Trophoblast cell (in vitro differentiated cells and primary cell): ENCODE data around the gene TCEANC2.

ENCODE experiments used
- DNase-seq, 2 donors: peaks; one replicate each; pipeline ENCODE4 v3.0.0-alpha.2; 2016
- H2AFZ ChIP-seq: 2 replicates; pipeline ENCODE4 v1.6.1; 2013; ENCODE audit warnings: low read length, moderate library complexity, mild to moderate bottlenecking; ENCODE audit not compliant: insufficient read depth, poor library complexity
- H2AK5ac ChIP-seq: 2 replicates; pipeline ENCODE4 v1.6.1; 2013; ENCODE audit warnings: mild to moderate bottlenecking, low read length
- H2BK120ac ChIP-seq: 2 replicates; pipeline ENCODE4 v1.6.1; 2013; ENCODE audit warnings: low read length, mild to moderate bottlenecking, moderate library complexity; ENCODE audit not compliant: insufficient read depth, poor library complexity
- H2BK12ac ChIP-seq: 2 replicates; pipeline ENCODE4 v1.6.1; 2013; ENCODE audit warnings: mild to moderate bottlenecking, low read length, moderate library complexity
- H2BK5ac ChIP-seq: 2 replicates; pipeline ENCODE4 v1.6.1; 2013; ENCODE audit warnings: low read length, low read depth, moderate library complexity, mild to moderate bottlenecking; ENCODE audit not compliant: poor library complexity
- H3K14ac ChIP-seq: 2 replicates; pipeline ENCODE4 v1.6.1; 2013; ENCODE audit warnings: mild to moderate bottlenecking, low read length
- H3K18ac ChIP-seq: 2 replicates; pipeline ENCODE4 v1.6.1; 2013; ENCODE audit warnings: mild to moderate bottlenecking, low read length
- H3K23ac ChIP-seq: 2 replicates; pipeline ENCODE4 v1.6.1; 2013; ENCODE audit warnings: low read length
- H3K27ac ChIP-seq: 2 replicates; pipeline ENCODE4 v1.5.1; 2013; ENCODE audit warnings: low read depth, mild to moderate bottlenecking, inconsistent platforms, low read length, moderate library complexity
- H3K27me3 ChIP-seq: 2 replicates; pipeline ENCODE4 v1.6.1; 2013; ENCODE audit warnings: inconsistent platforms, mild to moderate bottlenecking, low read length, moderate library complexity; ENCODE audit not compliant: insufficient read depth
- H3K36me3 ChIP-seq, 2 experiments: 1 replicate in 1 of 2; 2 replicates in 1 of 2; pipeline ENCODE4 v1.6.1; 2013; ENCODE audit warnings: low read length in 2 of 2, mild to moderate bottlenecking in 2 of 2, moderate library complexity in 1 of 2; ENCODE audit not compliant: insufficient read depth in 2 of 2, control insufficient read depth in 1 of 2
- H3K4ac ChIP-seq: 2 replicates; pipeline ENCODE4 v1.6.1; 2013; ENCODE audit warnings: low read depth, mild to moderate bottlenecking, low read length, moderate library complexity
- H3K4me1 ChIP-seq, 2 experiments: 1 replicate in 1 of 2; 2 replicates in 1 of 2; pipeline ENCODE4 v1.6.1; 2013; ENCODE audit warnings: low read length in 2 of 2, mild to moderate bottlenecking in 2 of 2, moderate library complexity in 1 of 2; ENCODE audit not compliant: insufficient read depth in 2 of 2, control insufficient read depth in 1 of 2
- H3K4me2 ChIP-seq: 2 replicates; pipeline ENCODE4 v1.6.1; 2013; ENCODE audit warnings: inconsistent platforms, mild to moderate bottlenecking, low read length, moderate library complexity
- H3K4me3 ChIP-seq: 2 replicates; pipeline ENCODE4 v1.5.1; 2013; ENCODE audit warnings: mild to moderate bottlenecking, low read depth, low read length, inconsistent platforms
- H3K79me1 ChIP-seq: one replicate; pipeline ENCODE4 v1.6.1; 2013; ENCODE audit warnings: low read length
- H3K79me2 ChIP-seq: 2 replicates; pipeline ENCODE4 v1.6.1; 2013; ENCODE audit warnings: low read length, mild to moderate bottlenecking; ENCODE audit not compliant: control insufficient read depth, insufficient read depth, poor library complexity
- H3K9ac ChIP-seq: 2 replicates; pipeline ENCODE4 v1.6.1; 2013; ENCODE audit warnings: mild to moderate bottlenecking, low read length
- H3K9me3 ChIP-seq: 2 replicates; pipeline ENCODE4 v1.6.1; 2013; ENCODE audit warnings: low read depth, mild to moderate bottlenecking, control low read depth, inconsistent platforms, low read length; ENCODE audit not compliant: insufficient read depth
- H4K12ac ChIP-seq: 2 replicates; pipeline ENCODE4 v1.6.1; 2013; ENCODE audit warnings: low read depth, mild to moderate bottlenecking, low read length, moderate library complexity
- H4K8ac ChIP-seq: 2 replicates; pipeline ENCODE4 v1.6.1; 2013; ENCODE audit warnings: low read depth, mild to moderate bottlenecking, low read length, moderate library complexity
- H4K91ac ChIP-seq: one replicate; pipeline ENCODE4 v1.6.1; 2013; ENCODE audit warnings: low read depth, mild to moderate bottlenecking, low read length, moderate library complexity
- WGBS: extraction: QIAGEN DNeasy Blood & Tissue Kit; methylation state at CpG from one replicate; pipeline ENCODE4 v1.1.7; 2013; ENCODE audit warnings: missing lambda C conversion rate; ENCODE audit not compliant: insufficient read length, insufficient coverage; ENCODE audit errors: extremely low coverage; 5-methylcytosine and 5-hydroxymethylcytosine counted together

The TCEANC2 gene

DNA sequence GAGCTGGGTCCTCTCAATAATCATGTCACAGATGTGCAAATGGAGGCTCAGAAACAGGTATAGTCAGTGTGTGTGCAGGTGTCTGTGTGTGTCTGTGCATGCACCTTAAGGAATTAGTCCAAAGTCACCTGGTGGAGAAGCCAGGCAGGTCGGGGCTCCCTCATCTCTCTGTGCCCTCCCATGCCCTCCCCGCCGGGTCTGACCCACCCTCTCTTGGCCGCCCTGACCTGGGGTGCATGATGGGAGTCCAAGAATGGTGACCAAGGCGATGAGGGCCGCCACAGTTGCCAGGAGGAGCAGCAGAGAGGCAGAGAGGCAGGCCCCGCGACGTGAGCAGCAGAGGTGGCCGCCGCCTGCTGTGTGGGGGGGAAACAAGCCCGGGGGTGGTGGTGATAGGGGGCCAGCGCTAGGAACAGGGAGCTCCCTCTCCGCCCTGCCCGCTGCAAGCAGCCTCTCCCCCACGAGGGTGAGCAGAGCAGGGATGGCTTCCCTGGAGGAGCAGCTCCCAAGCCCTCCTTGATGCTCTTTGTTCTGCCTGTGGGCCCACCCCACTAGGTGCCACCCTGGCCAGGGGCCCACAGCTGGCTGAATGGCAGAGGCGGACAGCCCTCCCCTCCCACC lies 39.3 kb upstream of the TCEANC2 start:
- no peaks in the 10 kb centered on the region for H3K27me3 ChIP-seq
- no CpG with 5 or more reads among the region's 17 CpGs for WGBS
- no peak overlapping the region for H2AFZ ChIP-seq

GRCh38 chr1:54016343-54017282 lies 36.8 kb upstream of the TCEANC2 start:
- Histone ChIP-seq H2AK5ac (no peak overlapping the region), H4K12ac (no peak overlapping the region), H3K4me2 (no peak overlapping the region), H2BK120ac (no peak overlapping the region), H3K27ac (no peak overlapping the region), H2AFZ (no peak overlapping the region), H3K36me3 (no peaks in the 10 kb centered on the region), H3K14ac (no peak overlapping the region), H2BK5ac (no peak overlapping the region), H4K91ac (no peak overlapping the region), H3K4me3 (no peak overlapping the region), H3K9me3 (peaks cover 2% of the 10 kb centered on the region), H3K27me3 (no peaks in the 10 kb centered on the region), H2BK12ac (no peak overlapping the region), H3K79me1 (no peaks in the 10 kb centered on the region), H3K23ac (no peak overlapping the region), H3K4ac (no peak overlapping the region), H3K79me2 (no peaks in the 10 kb centered on the region), H3K18ac (no peak overlapping the region), H4K8ac (no peak overlapping the region), H3K9ac (no peak overlapping the region), H3K4me1 (peaks cover 3 to 4% of the 10 kb centered on the region in 2 experiments)
- WGBS = no CpG with 5 or more reads among the region's 8 CpGs
- peak; percentile 87 to 94 for DNase-seq

More for the DNA sequence above, 39.3 kb upstream of the TCEANC2 start:
- H3K9ac ChIP-seq = no peak overlapping the region
- no peaks in the 10 kb centered on the region for H3K79me2 ChIP-seq
- no peak overlapping the region for H4K12ac ChIP-seq
- H3K4me1 ChIP-seq = peaks cover 3 to 4% of the 10 kb centered on the region in 2 experiments
- no peak overlapping the region for H2BK120ac ChIP-seq
- H3K27ac ChIP-seq = no peak overlapping the region
- no peak overlapping the region for H2AK5ac ChIP-seq
- H4K91ac ChIP-seq = no peak overlapping the region
- peaks cover 2% of the 10 kb centered on the region for H3K9me3 ChIP-seq
- H3K79me1 ChIP-seq = no peaks in the 10 kb centered on the region
- H3K23ac ChIP-seq = no peak overlapping the region
- DNase-seq = no peak
- H3K18ac ChIP-seq = no peak overlapping the region
- no peaks in the 10 kb centered on the region for H3K36me3 ChIP-seq
- no peak overlapping the region for H3K14ac ChIP-seq
- H2BK12ac ChIP-seq = no peak overlapping the region
- no peak overlapping the region for H2BK5ac ChIP-seq
- H4K8ac ChIP-seq = no peak overlapping the region
- no peak overlapping the region for H3K4me3 ChIP-seq
- no peak overlapping the region for H3K4ac ChIP-seq
- H3K4me2 ChIP-seq = no peak overlapping the region

GRCh38 chr1:54017979-54018378 lies 35.4 kb upstream of the TCEANC2 start, which contains the start of gene LDLRAD1:
Gene LDLRAD1, minus strand, starts transcription at chr1:54018186. Its CDS starts 74 bp downstream, at chr1:54018112.
- Histone ChIP-seq H3K4me1 (peaks cover 3 to 4% of the 10 kb centered on the region in 2 experiments), H3K23ac (no peak within 1 kb of the TSS), H2BK120ac (no peak within 1 kb of the TSS), H4K8ac (no peak within 1 kb of the TSS), H3K4me2 (no peak within 1 kb of the TSS), H2AK5ac (no peak within 1 kb of the TSS), H3K36me3 (no peaks in the 10 kb centered on the region), H3K79me1 (no peaks in the 10 kb centered on the region), H3K79me2 (no peaks in the 10 kb centered on the region), H3K14ac (no peak within 1 kb of the TSS), H2AFZ (no peak within 1 kb of the TSS), H4K12ac (no peak within 1 kb of the TSS), H4K91ac (no peak within 1 kb of the TSS), H3K18ac (no peak within 1 kb of the TSS), H3K27me3 (no peaks in the 10 kb centered on the region), H3K27ac (no peak within 1 kb of the TSS), H2BK12ac (no peak within 1 kb of the TSS), H3K9me3 (peaks cover 2% of the 10 kb centered on the region), H3K9ac (no peak within 1 kb of the TSS), H3K4me3 (no peak within 1 kb of the TSS), H3K4ac (no peak within 1 kb of the TSS), H2BK5ac (no peak within 1 kb of the TSS)
- WGBS = no CpG with 5 or more reads among the region's 6 CpGs
- no peak for DNase-seq

GRCh38 chr1:54018635-54019034 lies 34.8 kb upstream of the TCEANC2 start:
- H3K4me2 ChIP-seq = no peak overlapping the region
- no peak overlapping the region for H3K27ac ChIP-seq
- WGBS = no CpG with 5 or more reads among the region's 5 CpGs
- no peak overlapping the region for H3K4ac ChIP-seq
- H3K36me3 ChIP-seq = no peaks in the 10 kb centered on the region
- H2BK12ac ChIP-seq = no peak overlapping the region
- H3K9ac ChIP-seq = no peak overlapping the region
- no peak overlapping the region for H3K23ac ChIP-seq
- H2BK120ac ChIP-seq = no peak overlapping the region
- no peak overlapping the region for H2AFZ ChIP-seq
- no peak for DNase-seq
- no peak overlapping the region for H3K18ac ChIP-seq
- H3K79me2 ChIP-seq = no peaks in the 10 kb centered on the region
- H3K14ac ChIP-seq = no peak overlapping the region
- no peak overlapping the region for H2BK5ac ChIP-seq
- no peak overlapping the region for H4K91ac ChIP-seq
- no peak overlapping the region for H4K12ac ChIP-seq
- H3K4me3 ChIP-seq = no peak overlapping the region
- H2AK5ac ChIP-seq = no peak overlapping the region
- H3K27me3 ChIP-seq = no peaks in the 10 kb centered on the region
- H3K4me1 ChIP-seq = peaks cover 3 to 4% of the 10 kb centered on the region in 2 experiments
- peaks cover 2% of the 10 kb centered on the region for H3K9me3 ChIP-seq
- no peak overlapping the region for H4K8ac ChIP-seq
- no peaks in the 10 kb centered on the region for H3K79me1 ChIP-seq
